HG03066 (cell line): Measurements from ENCODE around the gene DDR2.

Experiments used
- ATAC-seq: cut with Tn5 transposase; IDR thresholded peaks from one replicate; pipeline ENCODE4 v1.9.1; 2021; ENCODE audit warnings: low read depth; ENCODE audit not compliant: unreplicated experiment

DDR2 gene

GRCh38 chr1:162670928-162671663 lies 38.8 kb downstream of the DDR2 start:
- ATAC-seq, result no peak

GRCh38 chr1:162671664-162672410 lies 39.6 kb downstream of the DDR2 start:
- no peak for ATAC-seq

- no peak for ATAC-seq
Observed at GRCh38 chr1:162672622-162673260, 40.5 kb downstream of the DDR2 start.

- ATAC-seq, result no peak
Observed at GRCh38 chr1:162674034-162674608, 41.9 kb downstream of the DDR2 start.

GRCh38 chr1:162676087-162676486 lies 43.8 kb downstream of the DDR2 start:
- no peak for ATAC-seq

- no peak for ATAC-seq
Observed at GRCh38 chr1:162676750-162677149, 44.5 kb downstream of the DDR2 start.

- ATAC-seq, result no peak
Observed at GRCh38 chr1:162677607-162678371, 45.5 kb downstream of the DDR2 start.

- no peak for ATAC-seq
Observed at GRCh38 chr1:162678439-162678838, 46.2 kb downstream of the DDR2 start.

GRCh38 chr1:162679298-162679697 lies 47.0 kb downstream of the DDR2 start:
- no peak for ATAC-seq

- ATAC-seq, result no peak
Observed at GRCh38 chr1:162680419-162681121, 48.3 kb downstream of the DDR2 start.

GRCh38 chr1:162681122-162681436 lies 48.8 kb downstream of the DDR2 start:
- ATAC-seq, result no peak

GRCh38 chr1:162682013-162682419 lies 49.8 kb downstream of the DDR2 start:
- ATAC-seq, result no peak

- ATAC-seq, result no peak
Observed at GRCh38 chr1:162687870-162688269, 55.6 kb downstream of the DDR2 start.

- no peak for ATAC-seq
Observed at GRCh38 chr1:162688521-162688920, 56.3 kb downstream of the DDR2 start.

GRCh38 chr1:162688931-162689330 lies 56.7 kb downstream of the DDR2 start:
- ATAC-seq, result no peak

GRCh38 chr1:162689745-162690671 lies 57.7 kb downstream of the DDR2 start:
- ATAC-seq, result no peak

GRCh38 chr1:162690672-162691434 lies 58.6 kb downstream of the DDR2 start:
- ATAC-seq, result no peak

GRCh38 chr1:162691999-162692575 lies 59.8 kb downstream of the DDR2 start:
- no peak for ATAC-seq
